8988T (cell line): ENCODE measurements around the gene POMT2.

Experiments
- DNase-seq: peaks from one replicate; pipeline ENCODE4 v3.0.0; 2011

The POMT2 gene

GRCh38 chr14:77266336-77266735 lies 54.3 kb downstream of the POMT2 start:
- DNase-seq, result no peak

DNA sequence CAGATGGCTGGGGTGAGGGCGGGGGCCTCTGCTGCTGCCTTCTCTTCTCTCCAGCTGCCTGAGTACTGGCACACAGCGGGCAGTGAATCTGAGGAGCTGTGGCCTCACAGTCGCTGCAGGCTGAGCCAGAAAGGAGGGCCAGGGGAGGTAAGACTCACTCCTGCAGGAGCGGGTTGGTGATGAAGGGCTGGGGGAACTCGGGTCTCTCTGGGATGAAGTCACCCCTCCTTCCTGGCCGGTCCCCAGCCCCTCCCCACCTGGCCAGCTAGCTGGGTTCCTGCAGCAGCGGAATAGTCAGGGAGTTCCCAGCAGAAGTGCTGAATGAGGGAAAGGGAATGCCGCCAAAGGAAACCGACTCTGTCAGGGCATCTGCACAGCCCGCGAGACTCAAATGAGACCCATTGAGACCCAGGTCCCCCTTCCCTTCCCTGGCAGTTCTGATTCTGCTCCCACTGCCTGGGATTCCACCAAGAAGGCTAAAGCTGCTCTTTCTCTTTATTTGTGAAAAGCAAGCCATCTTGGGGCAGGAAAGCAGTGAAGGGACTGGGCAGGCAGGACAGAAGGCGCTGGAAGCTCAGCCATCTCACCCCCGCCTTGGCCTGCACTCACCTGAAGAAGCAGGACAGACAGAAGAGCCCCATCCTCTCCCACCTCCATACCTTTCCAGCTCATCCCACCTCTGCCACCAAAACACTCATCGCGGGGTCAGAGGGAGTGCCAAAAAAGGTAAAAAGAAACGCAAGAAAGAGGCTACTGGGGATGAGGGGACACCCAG lies 54.9 kb downstream of the POMT2 start:
- DNase-seq, result no peak

GRCh38 chr14:77265187-77265515 lies 55.5 kb downstream of the POMT2 start:
- DNase-seq, result no peak

DNA sequence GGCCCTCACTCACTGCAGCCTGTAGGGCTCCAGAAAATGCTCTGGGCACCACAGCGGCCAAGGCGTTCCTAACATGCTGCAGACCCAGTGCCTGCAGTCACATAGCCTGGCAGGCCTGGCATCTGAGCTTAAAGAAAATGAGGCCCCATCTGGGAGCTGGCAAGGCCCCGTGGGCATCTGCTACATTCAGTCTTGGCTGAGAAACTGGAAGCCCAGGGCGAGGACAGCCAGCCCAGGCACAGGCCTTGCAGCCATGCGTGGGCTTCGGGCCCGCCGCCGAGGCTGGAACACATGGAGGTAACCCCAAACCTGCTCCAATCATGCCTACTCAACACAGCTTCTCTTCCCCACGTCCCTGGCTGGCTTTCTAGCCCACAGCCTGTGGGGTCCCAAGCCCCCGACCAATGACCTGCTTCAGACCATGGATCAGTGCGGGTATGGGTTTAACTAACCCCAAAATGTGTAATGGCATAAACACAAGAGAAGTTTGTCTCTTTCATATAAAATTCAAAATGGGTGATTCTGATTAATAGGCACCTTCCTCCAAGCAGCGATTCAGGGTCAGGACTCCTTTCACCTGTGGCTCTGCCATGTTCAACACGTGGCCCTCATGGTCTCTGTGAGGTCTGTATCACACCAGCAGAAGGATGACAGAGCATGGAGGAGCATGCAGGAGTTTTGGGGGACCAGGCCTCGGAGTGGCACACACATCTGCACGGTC lies 56.1 kb downstream of the POMT2 start:
- no peak for DNase-seq

DNA sequence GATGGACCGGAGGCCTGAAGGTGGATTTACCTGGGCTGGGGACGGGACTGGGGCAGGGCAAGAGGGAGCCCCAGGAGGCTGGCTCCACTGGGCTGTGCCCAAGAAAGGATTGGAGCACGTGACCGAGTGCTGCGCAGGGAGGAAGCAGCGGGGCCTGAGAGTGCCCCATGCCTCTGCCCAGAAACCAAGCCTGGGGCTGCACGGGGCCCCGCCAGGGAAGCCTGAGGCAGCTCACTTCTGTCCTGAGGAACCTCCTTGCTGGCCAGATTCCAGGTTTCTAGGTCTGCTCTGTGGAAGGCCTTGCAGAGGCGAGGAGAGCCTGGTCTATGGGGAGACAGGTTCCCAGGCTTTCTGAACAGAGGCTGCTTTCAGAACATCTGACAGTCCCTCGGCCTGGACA lies 60.1 kb downstream of the POMT2 start:
- DNase-seq, result no peak

- DNase-seq, result no peak
Observed at GRCh38 chr14:77260199-77260598, 60.5 kb downstream of the POMT2 start.

DNA sequence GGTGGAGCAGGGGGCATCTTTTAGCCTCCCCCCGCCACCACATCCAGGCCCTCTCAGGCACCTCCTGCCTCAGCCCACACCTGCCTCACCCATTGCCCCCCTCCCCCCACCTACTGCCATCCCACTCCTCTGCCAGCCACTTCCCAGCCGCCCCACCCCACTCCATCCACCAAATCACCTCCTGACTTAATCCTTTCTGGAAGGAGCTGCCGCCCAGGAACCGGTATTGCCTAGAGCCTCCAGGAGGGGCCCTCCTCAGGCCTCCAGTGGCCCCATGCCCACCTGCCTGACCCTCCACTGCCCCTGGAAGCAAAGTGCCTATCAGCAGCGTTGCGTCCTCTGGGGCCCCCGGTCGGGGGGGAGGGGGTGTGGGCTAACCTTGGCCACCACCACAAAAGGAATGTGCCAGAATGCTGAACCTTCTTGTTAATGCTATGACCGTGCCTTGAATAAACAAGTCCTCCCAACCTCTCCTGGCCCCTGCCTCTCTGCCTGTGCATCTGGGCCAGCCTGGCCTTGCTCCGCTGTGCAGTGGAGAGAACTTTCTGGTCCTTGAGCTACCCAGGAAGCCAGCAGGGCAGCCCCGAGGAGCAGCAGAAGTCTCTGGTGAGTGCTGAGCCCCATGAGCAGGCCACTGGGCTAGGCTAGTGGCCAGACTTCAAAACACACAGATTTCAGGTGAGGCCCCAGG lies 61.5 kb downstream of the POMT2 start:
- DNase-seq, result no peak

DNA sequence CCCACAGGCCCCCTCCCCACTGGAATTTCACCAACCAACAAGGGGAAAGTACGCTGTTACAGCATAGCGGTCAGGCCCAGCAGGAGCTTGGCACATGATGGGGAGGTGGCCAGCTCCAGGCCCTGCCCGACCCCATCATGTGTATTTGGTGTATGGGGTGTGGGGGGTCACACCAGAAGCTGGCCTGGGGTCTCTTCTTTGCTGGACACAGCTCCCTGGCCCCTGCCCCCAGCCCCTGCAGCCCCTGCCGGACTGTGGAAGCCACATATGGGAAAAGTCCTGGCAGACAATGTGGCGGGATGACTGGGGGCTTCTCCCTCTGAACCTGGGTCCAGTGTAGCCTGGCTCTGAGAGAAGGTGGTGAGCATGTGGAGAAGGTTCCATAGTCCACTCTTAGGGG lies 62.1 kb downstream of the POMT2 start:
- DNase-seq, result no peak

DNA sequence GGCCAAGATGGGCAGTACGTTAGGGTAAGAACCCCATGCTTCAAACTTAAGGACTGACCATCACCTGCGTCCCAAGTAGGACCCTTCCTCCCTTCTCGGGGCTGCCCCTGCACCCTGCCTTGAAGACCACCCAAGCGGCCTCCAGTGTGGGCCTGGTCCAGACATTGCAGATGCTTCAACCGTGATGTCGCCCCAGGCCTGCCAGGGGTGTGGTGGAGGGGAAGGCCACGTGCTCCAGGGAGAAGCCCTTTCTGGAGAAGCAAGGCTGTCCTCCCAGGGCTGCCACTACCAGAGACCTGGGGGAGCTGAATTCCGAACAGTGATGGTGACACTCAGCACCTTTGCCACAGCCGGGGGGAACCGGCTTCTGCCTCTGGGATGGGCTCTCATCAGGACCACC lies 63.0 kb downstream of the POMT2 start:
- DNase-seq, result no peak

DNA sequence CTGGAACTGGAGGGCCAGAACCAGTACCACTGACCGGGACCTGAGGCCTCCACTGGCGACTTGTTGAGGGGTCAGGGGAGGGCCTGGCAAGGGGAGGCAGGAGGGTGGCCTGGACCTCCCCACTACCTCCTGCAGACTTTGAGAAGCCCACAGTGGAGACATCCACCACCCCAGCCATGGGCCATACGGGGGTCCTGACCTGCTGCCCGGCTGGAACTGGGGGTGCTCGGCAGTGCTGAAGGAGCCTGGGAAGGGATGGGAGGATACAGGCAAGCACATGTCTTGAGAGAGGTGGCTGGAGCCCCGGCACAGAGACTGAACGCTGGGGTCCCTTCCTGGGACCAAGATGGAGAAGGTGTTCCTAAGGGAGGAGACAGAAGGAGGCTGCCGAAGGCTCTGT lies 64.0 kb downstream of the POMT2 start:
- DNase-seq, result no peak

DNA sequence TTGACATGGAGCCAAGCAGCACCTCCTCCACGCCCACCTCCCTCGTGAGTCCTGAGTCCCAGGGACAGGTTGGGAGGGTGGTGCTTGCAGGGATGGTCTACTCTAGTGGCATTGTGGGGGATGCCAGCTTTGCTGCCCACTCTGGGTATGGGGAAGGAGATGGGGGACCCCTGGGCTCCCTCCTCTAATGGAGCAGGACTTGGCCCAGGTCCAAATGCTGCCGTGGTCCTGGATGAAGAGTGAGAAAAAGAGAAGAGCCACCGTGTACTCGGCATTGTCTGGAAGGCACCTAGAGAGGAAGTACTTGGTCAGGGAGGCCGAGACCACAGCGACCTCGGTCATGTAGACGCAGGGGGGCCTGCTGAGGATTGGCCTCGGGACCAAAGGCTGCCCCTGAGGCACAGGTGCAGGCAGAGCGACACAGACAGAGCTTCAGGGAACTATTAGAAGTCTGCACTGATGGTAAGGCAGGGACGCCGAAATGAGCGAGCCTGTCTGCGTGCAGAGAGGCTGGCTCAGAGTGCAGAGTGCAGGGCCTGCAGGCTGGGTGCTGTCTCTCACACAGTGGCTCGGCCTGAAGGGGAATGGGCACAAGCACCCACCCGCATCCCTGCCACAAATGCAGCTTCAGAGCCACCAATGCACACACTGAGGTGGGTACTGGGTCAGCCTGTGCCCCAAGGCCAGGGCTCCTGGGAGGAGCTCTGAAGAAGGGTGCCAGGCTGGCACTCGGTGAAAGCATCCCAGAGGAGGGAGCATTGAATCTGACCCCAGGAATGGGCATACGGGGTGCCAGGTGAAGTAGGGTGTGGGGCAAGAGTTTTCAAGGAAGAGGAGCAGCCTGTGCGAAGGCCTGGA lies 67.1 kb downstream of the POMT2 start:
- DNase-seq, result no peak

GRCh38 chr14:77251870-77252269 lies 68.8 kb downstream of the POMT2 start:
- DNase-seq, result no peak

GRCh38 chr14:77250927-77251326 lies 69.8 kb downstream of the POMT2 start:
- DNase-seq, result no peak

DNA sequence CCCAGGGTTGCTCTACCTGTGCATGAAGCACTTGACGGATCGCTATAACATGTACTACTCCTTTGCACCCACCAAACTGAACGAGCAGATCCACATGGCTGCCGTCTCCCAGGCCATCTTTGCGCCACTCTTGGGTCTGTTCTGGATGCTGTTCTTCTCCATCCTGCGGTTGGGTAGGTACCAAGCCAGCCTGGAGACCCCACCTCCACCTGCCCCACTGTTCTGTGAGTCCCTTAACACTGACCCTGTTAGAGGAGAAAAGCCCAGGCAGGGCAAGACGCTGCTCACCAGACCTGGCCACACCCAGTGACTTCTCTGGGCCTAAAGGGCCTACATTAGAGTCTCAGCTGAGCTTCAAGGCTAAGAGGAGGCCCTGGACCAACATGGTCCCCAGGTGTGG lies 71.4 kb downstream of the POMT2 start:
- no peak for DNase-seq

GRCh38 chr14:77248666-77249065 lies 72.0 kb downstream of the POMT2 start:
- no peak for DNase-seq

DNA sequence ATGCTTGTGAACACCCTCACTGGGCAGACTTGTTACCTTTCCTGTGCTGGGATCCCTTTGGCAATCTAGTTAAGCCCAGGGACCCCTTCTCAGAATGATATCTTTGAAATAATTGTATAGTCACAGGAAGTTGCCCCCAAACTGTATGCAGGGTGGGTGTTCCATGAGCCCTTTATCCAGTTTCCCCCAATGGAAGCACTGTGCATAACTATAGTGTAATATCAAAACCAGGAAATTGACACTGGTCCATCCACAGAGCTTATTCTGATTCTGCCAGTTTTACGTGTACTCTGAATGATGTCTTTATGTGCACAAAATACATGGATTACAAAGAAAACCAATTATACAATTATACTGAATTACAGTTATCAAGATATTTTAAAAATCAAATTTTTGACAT lies 73.9 kb downstream of the POMT2 start:
- DNase-seq, result no peak

GRCh38 chr14:77245820-77246219 lies 74.9 kb downstream of the POMT2 start:
- DNase-seq, result no peak

GRCh38 chr14:77243853-77244252 lies 76.8 kb downstream of the POMT2 start:
- no peak for DNase-seq

GRCh38 chr14:77242752-77243151 lies 77.9 kb downstream of the POMT2 start:
- DNase-seq, result no peak

DNA sequence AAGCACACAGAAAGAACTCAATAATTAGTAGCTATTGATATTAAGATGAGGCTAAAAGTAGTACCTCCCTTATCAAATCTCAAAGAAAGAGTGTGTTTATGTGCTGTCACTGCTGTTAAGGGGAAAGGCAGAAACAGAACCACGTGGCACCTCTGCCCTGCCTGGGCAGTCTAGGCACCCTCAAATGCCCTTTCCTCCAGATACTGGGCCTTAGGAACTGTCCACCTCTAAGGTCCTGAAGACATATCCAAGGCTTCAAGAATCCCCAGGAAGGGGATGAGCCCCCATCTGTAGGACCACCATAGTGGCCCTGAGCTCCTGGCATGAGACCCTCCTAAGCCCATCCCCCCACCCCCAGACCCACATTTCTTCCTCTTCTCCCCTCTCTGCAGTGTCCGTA lies 78.7 kb downstream of the POMT2 start:
- no peak for DNase-seq

DNA sequence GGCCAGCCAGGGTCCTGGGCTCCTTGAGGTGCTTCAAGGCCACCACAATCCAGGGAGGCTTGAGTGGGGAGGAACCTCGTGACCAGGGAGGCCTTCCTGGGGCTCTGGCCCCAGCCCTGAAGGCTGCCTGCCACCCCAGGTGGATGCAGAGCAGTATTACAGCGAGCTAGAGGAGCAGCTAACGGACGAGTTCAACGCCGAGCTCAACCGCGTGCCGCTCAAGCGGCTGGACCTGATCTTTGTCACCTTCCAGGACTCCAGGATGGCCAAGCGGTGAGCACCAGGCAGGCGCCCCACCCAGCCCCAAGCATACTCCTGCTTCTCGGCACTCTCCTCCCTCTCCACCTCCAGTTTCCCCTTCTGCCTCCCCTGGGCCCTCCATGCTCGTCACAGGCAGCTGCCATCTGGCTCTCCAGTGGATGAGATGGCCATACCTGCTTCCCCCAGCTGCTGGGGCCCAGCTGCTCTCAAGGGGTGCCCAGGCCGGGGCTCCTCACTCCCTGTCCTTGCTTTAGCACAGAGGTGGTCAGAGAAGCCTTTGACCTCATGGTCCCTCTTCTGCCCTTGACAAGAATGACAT lies 80.3 kb downstream of the POMT2 start:
- no peak for DNase-seq

DNA sequence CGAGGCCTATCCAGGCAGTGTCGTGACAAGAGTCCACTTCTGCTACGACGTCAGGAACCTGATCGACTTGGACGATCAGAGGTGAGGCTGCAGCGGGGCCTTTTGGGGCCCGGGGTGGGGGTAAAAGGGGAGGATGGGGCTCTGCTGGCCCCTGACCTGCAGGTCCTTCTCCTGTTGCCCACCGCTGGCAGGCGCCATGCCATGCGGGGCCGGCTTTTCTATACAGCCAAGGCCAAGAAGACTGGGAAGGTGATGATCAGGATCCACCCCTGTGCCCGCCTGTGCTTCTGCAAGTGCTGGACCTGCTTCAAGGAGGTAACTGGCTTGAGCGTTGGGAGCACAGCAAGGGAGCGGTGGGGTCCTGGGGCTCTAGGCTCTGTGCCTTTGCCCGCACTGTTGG lies 81.3 kb downstream of the POMT2 start:
- no peak for DNase-seq

GRCh38 chr14:77238996-77239395 lies 81.7 kb downstream of the POMT2 start:
- DNase-seq, result no peak
